PC-9 (cell line): Measurements from ENCODE around the gene CHSY3. TPM values are rescaled to one million over a fixed set of nuclear protein-coding genes. Genes with fewer than 3 reads are reported as not detected.

Experiments
- BruUV-seq: library from RNA; stranded (reverse); fragments of 400-500 nt; replicated peaks from 2 replicates; lab custom pipeline; 2021; lab: Mats Ljungman, UMichigan
- CTCF ChIA-PET: fragments of 300-600 bp; sonication (Branson Sonifier 250); formaldehyde crosslinking; loops from one replicate; lab custom pipeline; 2022; ENCODE audit warnings: antibody characterized with exemption; lab: Charles Lee
- POLR2A ChIA-PET: fragments of 300-600 bp; sonication (Branson Sonifier 250); formaldehyde crosslinking; loops from one replicate; lab custom pipeline; 2022; ENCODE audit warnings: antibody characterized with exemption; ENCODE audit not compliant: unreplicated experiment; lab: Charles Lee
- DNase-seq, 2 experiments: peaks; one replicate each; pipeline versions ENCODE4 v3.0.0 to v3.0.0-alpha.2; 2015 to 2022; ENCODE audit warnings: mixed read lengths in 1 of 2
- H2AFZ ChIP-seq: fragments of 200-600 bp; sonication (generic); 2 replicates; pipeline ENCODE4 v1.8.1; 2017; ENCODE audit warnings: antibody characterized with exemption
- H3F3A ChIP-seq: fragments of 200-600 bp; sonication (generic); 2 replicates; pipeline ENCODE4 v1.8.1; 2017; ENCODE audit warnings: antibody characterized with exemption, mild to moderate bottlenecking, low read depth; ENCODE audit not compliant: insufficient read depth
- H3K27ac ChIP-seq: fragments of 200-600 bp; sonication (generic); 2 replicates; pipeline ENCODE4 v1.6.1; 2016; ENCODE audit warnings: mixed run types
- H3K27me3 ChIP-seq: fragments of 200-600 bp; sonication (generic); 2 replicates; pipeline ENCODE4 v1.6.1; 2016; ENCODE audit warnings: low read depth, mixed run types; ENCODE audit not compliant: insufficient read depth
- H3K36me3 ChIP-seq: fragments of 200-600 bp; sonication (generic); 2 replicates; pipeline ENCODE4 v1.6.1; 2016; ENCODE audit warnings: low read depth, mixed run types
- H3K4me1 ChIP-seq: fragments of 200-600 bp; sonication (generic); replicated peaks from 2 replicates; pipeline ENCODE4 v1.6.1; 2016; ENCODE audit warnings: mixed run types; ENCODE audit not compliant: insufficient read depth
- H3K4me2 ChIP-seq: fragments of 200-600 bp; sonication (generic); 2 replicates; pipeline ENCODE4 v1.6.1; 2017; ENCODE audit warnings: mixed run types
- H3K4me3 ChIP-seq: fragments of 200-600 bp; sonication (generic); 2 replicates; pipeline ENCODE4 v1.6.1; 2016; ENCODE audit warnings: mixed run types
- H3K79me2 ChIP-seq: fragments of 200-600 bp; sonication (generic); 2 replicates; pipeline ENCODE4 v1.6.1; 2017; ENCODE audit warnings: low read depth, mixed run types
- H3K9me2 ChIP-seq: fragments of 200-600 bp; sonication (generic); 2 replicates; pipeline ENCODE4 v1.8.1; 2017; ENCODE audit warnings: mild to moderate bottlenecking; ENCODE audit not compliant: insufficient read depth
- H3K9me3 ChIP-seq: fragments of 200-600 bp; sonication (generic); 2 replicates; pipeline ENCODE4 v1.8.1; 2016; ENCODE audit warnings: low read depth; ENCODE audit not compliant: insufficient read depth
- H4K20me1 ChIP-seq: fragments of 200-600 bp; sonication (generic); 2 replicates; pipeline ENCODE4 v1.8.1; 2017; ENCODE audit not compliant: insufficient read depth
- CTCF ChIP-seq: fragments of 200-600 bp; sonication (generic); conservative IDR thresholded peaks from 2 replicates; pipeline ENCODE4 v1.6.1; 2017; ENCODE audit warnings: mixed run types, antibody characterized with exemption, mild to moderate bottlenecking, moderate library complexity
- EZH2 ChIP-seq: fragments of 200-600 bp; sonication (generic); IDR thresholded peaks from 2 replicates; pipeline ENCODE4 v1.8.0; 2017; ENCODE audit warnings: antibody characterized with exemption, low read depth
- intact Hi-C: fragments of 100-400 bp; cut with micrococcal nuclease; formaldehyde crosslinking; loops from one replicate; pipeline ENCODE4 v1.10.0; 2022; ENCODE audit not compliant: unreplicated experiment
- total RNA-seq: library from RNA; stranded (reverse); gene quantifications from 2 replicates; pipeline ENCODE4 v1.2.3, GENCODE V29; 2021

The CHSY3 gene
- total RNA-seq, 1 experiment from 2014 or later, result 0.17 TPM

- CTCF ChIA-PET, result no interaction called here
- H3K4me3 ChIP-seq, result no peak overlapping the region
Measured at GRCh38 chr5:130106480-130106879, 202.2 kb downstream of the CHSY3 start.

GRCh38 chr5:130109152-130109551 lies 204.9 kb downstream of the CHSY3 start:
- H3F3A ChIP-seq, result no peaks in the 10 kb centered on the region
- H3K4me3 ChIP-seq, result no peak overlapping the region
- no peaks in the 10 kb centered on the region for H3K27me3 ChIP-seq
- DNase-seq, result no peak
- H3K9me2 ChIP-seq, result no peaks in the 10 kb centered on the region
- ChIA-PET CTCF (interaction anchor here (1.4 kb wide), 1 partner anchor 665 kb away, joined by 3 read pairs; no protein-coding TSS in a partner anchor), POLR2A (no interaction called here)
- TF ChIP-seq CTCF, result peak; percentile 78
- no peak for TF ChIP-seq EZH2
- no peaks in the 10 kb centered on the region for H3K4me1 ChIP-seq
- no peak overlapping the region for H3K4me2 ChIP-seq
- H3K79me2 ChIP-seq, result no peaks in the 10 kb centered on the region
- no peaks in the 10 kb centered on the region for H4K20me1 ChIP-seq
- BruUV-seq, result no TSS peak
- intact Hi-C loops, result loop anchor here (1.0 to 5.0 kb wide), 4 partner anchors 433 to 1002 kb away; no protein-coding TSS in a partner anchor
- H3K27ac ChIP-seq, result no peak overlapping the region
- peaks cover 3% of the 10 kb centered on the region; the same call in 1 of the 2 replicates for H3K9me3 ChIP-seq
- no peaks in the 10 kb centered on the region for H3K36me3 ChIP-seq
- no peak overlapping the region for H2AFZ ChIP-seq

More at GRCh38 chr5:130106480-130106879, 202.2 kb downstream of the CHSY3 start:
- TF ChIP-seq CTCF, result no peak
- TF ChIP-seq EZH2, result no peak
- Histone ChIP-seq H3K4me2 (no peak overlapping the region), H3F3A (no peaks in the 10 kb centered on the region), H3K79me2 (no peaks in the 10 kb centered on the region), H2AFZ (no peak overlapping the region), H4K20me1 (no peaks in the 10 kb centered on the region), H3K27ac (no peak overlapping the region), H3K36me3 (no peaks in the 10 kb centered on the region), H3K4me1 (no peaks in the 10 kb centered on the region), H3K9me3 (no peaks in the 10 kb centered on the region), H3K9me2 (no peaks in the 10 kb centered on the region), H3K27me3 (no peaks in the 10 kb centered on the region)
- POLR2A ChIA-PET, result no interaction called here
- BruUV-seq, result no TSS peak
- no peak for DNase-seq
- intact Hi-C loops, result loop anchor here (5.0 kb wide), 1 partner anchor 436 kb away; no protein-coding TSS in a partner anchor

- Histone ChIP-seq H3K4me3 (no peak overlapping the region), H3F3A (no peaks in the 10 kb centered on the region), H3K27me3 (no peaks in the 10 kb centered on the region), H3K4me1 (no peaks in the 10 kb centered on the region), H2AFZ (no peak overlapping the region), H3K27ac (no peak overlapping the region), H4K20me1 (no peaks in the 10 kb centered on the region), H3K9me3 (peaks cover 3% of the 10 kb centered on the region; the same call in 1 of the 2 replicates), H3K36me3 (no peaks in the 10 kb centered on the region), H3K4me2 (no peak overlapping the region), H3K79me2 (no peaks in the 10 kb centered on the region), H3K9me2 (no peaks in the 10 kb centered on the region)
- no TSS peak for BruUV-seq
- DNase-seq, result no peak
- POLR2A ChIA-PET, result no interaction called here
- intact Hi-C loops, result no loop called here
- CTCF ChIA-PET, result interaction anchor here (0.6 to 1.4 kb wide), 2 partner anchors 571 to 664 kb away, joined by 3 read pairs; no protein-coding TSS in a partner anchor
- TF ChIP-seq CTCF (no peak), EZH2 (no peak)
Measured at GRCh38 chr5:130110328-130110727, 206.1 kb downstream of the CHSY3 start.
